Measurements from ENCODE around the gene TWF2.
A peak's percentile ranks its signal among the peaks of the same experiment; 100 is the strongest.

The TWF2 gene

GRCh38 chr3:52185837-52186236 is 53.1 kb downstream of the TWF2 start:
- no peak for TF ChIP-seq CTCF (IDR thresholded peaks at IDR 0.05; ENCODE audit: insufficient read depth, low read length)
- peak; percentile 87 for TF ChIP-seq POLR2AphosphoS5 (IDR thresholded peaks at IDR 0.05; ENCODE audit: low read depth)
- TF ChIP-seq SPI1 (IDR thresholded peaks at IDR 0.05; ENCODE audit: borderline replicate concordance, low read depth): peak; percentile 60; the same call in 1 of the 2 replicates
- TF ChIP-seq REST (IDR thresholded peaks at IDR 0.05; ENCODE audit: insufficient replicate concordance, low read depth): no peak
- TF ChIP-seq GABPA (IDR thresholded peaks at IDR 0.05; ENCODE audit: low read depth): no peak
- Histone ChIP-seq H3K27ac (replicated peaks) (peak overlapping the region; percentile 95), H3K27me3 (ENCODE audit: insufficient read depth, poor library complexity, severe bottlenecking) (no peaks in the 10 kb centered on the region), H3K4me3 (replicated peaks; ENCODE audit: insufficient read depth, low read length) (peak overlapping the region; percentile 16)
- peak; percentile 92 to 97 for DNase-seq (ENCODE audit: low read depth in 1 of 2, low spot score in 1 of 2)

GRCh38 chr3:52185311-52185710 is 53.6 kb downstream of the TWF2 start:
- peak overlapping the region; percentile 95 for H3K27ac ChIP-seq (replicated peaks)
- H3K27me3 ChIP-seq (ENCODE audit: insufficient read depth, poor library complexity, severe bottlenecking): no peaks in the 10 kb centered on the region
- H3K4me3 ChIP-seq (replicated peaks; ENCODE audit: insufficient read depth, low read length): peak overlapping the region; percentile 16
- no peak for DNase-seq (ENCODE audit: low read depth in 1 of 2, low spot score in 1 of 2)
- TF ChIP-seq GABPA (IDR thresholded peaks at IDR 0.05; ENCODE audit: low read depth) (no peak), SPI1 (IDR thresholded peaks at IDR 0.05; ENCODE audit: borderline replicate concordance, low read depth) (no peak), REST (IDR thresholded peaks at IDR 0.05; ENCODE audit: insufficient replicate concordance, low read depth) (no peak), CTCF (IDR thresholded peaks at IDR 0.05; ENCODE audit: insufficient read depth, low read length) (no peak), POLR2AphosphoS5 (IDR thresholded peaks at IDR 0.05; ENCODE audit: low read depth) (no peak)

GRCh38 chr3:52184690-52185089 is 54.3 kb downstream of the TWF2 start:
- DNase-seq (ENCODE audit: low read depth in 1 of 2, low spot score in 1 of 2): no peak
- H3K27ac ChIP-seq (replicated peaks): peak overlapping the region; percentile 95
- TF ChIP-seq SPI1 (IDR thresholded peaks at IDR 0.05; ENCODE audit: borderline replicate concordance, low read depth) (no peak), GABPA (IDR thresholded peaks at IDR 0.05; ENCODE audit: low read depth) (no peak), REST (IDR thresholded peaks at IDR 0.05; ENCODE audit: insufficient replicate concordance, low read depth) (no peak), POLR2AphosphoS5 (IDR thresholded peaks at IDR 0.05; ENCODE audit: low read depth) (no peak), CTCF (IDR thresholded peaks at IDR 0.05; ENCODE audit: insufficient read depth, low read length) (no peak)

More at GRCh38 chr3:52184690-52185089, 54.3 kb downstream of the TWF2 start:
- no peak overlapping the region for H3K4me3 ChIP-seq (replicated peaks; ENCODE audit: insufficient read depth, low read length)
- no peaks in the 10 kb centered on the region for H3K27me3 ChIP-seq (ENCODE audit: insufficient read depth, poor library complexity, severe bottlenecking)
